Measurements from ENCODE around the gene TCP11X2.
"Not testable (repeated sequence)": the region's sequence is repeated elsewhere in the genome, so short reads cannot be mapped to it uniquely, and the experiment has no call there.

DNA sequence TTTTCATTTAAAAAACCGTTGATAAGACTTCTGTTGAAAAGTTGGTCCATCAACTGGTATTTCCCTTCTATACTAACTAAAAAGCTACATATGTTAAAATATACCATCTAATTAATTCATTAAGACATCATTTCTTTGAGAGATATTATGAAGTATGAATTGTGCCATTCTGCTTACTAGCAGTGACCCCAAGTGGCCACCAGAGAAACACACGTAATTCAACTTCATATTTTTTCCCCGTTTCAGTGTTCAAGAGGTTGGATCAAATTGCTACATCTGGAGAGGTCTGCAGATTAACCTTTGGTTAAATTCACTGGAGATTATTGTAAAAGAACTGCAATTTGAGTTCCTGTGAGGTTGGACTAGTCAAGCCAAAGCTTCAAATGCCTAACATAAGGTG is 1.4 kb downstream of the TCP11X2 start:
- not testable (repeated sequence) for TF ChIP-seq CTCF, POLR2A (IDR thresholded peaks at IDR 0.05)

Measured in heart left ventricle (tissue), 13 donors.